Amniotic epithelial cell (primary cell): ENCODE data around the gene ALDH1A2.
"Not testable (repeated sequence)": the region's sequence is repeated elsewhere in the genome, so short reads cannot be mapped to it uniquely, and the experiment has no call there.

ENCODE experiments used
- DNase-seq: peaks from one replicate; pipeline ENCODE4 v3.0.0-alpha.2; 2010; ENCODE audit warnings: low read depth

Gene ALDH1A2

DNA sequence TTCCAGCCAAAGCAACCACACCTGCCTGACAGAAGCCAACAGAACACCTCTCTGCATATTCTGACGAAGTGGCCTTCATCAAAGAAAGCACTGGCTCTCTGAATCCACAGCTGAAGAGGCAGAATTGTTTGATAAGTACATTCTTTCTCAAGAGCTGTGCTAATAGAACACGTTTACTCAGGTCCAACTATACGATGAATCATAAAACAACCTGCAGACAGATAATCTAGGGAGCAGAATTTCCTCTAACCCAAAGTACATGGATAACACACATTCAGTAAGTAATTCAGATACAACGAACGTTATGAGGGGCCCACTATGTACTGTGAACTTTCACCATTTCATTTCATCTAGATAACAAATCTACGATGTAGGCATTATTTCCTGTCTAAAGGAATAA is 25.4 kb downstream of the ALDH1A2 start:
- peak; percentile 46 for DNase-seq

DNA sequence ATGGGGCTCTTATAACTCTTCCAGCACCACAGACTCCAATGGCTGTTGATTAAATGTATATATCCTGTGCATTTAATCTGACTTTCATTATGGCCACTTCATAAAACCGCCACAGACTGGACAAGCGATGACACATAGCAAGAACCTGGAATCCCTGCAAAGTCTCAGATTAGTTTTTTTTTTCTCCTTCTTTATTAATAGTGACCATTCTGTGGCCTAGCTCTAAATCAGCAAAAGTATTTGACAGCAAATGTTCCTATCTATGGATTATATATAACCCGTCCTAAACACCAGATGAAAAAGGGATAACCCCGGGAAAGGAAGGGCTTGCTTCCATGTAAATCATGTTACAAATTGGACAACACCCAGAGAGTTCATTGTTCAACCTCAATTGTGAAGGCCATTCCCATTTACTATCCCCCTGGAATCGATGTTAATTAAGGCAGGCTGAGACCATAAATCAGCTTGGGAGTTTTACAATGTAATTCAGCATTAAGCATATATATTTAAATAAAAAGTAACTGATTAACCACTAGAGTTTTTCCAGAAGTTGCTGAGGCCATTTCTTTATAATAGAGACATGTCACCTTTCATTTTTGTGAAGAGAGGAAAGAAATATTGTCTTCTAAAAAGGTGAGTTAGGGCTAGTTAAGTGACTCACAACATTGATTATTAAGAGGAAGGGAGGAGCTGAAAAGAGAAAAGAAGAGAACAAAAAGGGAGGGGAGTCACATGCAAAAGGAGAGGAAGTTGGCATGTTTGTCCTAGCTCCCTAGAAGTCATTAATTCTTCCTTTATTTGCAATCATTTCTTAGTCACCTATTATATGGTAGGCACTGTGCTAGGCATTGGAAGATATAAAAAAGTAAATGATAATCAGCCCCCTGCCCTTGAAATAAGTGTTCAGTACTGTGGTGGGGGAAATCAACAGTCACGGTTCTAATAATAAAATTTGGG is 26.2 kb downstream of the ALDH1A2 start:
- no peak for DNase-seq

DNA sequence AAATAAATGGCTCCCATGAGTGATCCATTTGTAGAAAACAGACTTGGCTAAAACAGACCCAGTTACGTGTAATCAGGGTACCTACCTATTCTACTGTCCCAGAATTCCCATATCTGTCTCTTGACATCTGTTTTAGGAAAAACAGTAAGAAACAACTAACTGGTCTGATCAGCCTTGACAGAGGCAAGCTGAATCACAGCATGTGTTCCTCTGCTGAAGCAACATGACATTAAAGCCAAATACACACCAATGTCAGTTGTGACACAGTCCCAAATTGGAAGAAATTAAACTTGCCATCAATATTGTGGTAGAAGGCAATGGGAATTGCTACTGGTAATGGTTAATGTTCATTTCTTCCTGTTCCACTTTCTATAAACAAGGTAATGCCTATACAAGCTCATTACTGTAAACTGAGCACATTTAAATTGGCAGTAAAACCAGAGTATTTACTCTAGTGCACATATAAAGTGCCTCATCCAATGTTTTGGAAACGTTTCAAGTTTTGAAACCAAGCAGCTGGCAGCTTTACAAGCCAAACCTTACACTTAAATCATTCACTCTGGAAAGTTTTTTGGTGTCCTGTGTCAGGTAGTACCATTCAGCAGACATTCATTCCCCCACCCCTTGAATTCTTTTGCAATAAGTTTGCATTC is 27.0 kb downstream of the ALDH1A2 start:
- DNase-seq, result peak; percentile 85

DNA sequence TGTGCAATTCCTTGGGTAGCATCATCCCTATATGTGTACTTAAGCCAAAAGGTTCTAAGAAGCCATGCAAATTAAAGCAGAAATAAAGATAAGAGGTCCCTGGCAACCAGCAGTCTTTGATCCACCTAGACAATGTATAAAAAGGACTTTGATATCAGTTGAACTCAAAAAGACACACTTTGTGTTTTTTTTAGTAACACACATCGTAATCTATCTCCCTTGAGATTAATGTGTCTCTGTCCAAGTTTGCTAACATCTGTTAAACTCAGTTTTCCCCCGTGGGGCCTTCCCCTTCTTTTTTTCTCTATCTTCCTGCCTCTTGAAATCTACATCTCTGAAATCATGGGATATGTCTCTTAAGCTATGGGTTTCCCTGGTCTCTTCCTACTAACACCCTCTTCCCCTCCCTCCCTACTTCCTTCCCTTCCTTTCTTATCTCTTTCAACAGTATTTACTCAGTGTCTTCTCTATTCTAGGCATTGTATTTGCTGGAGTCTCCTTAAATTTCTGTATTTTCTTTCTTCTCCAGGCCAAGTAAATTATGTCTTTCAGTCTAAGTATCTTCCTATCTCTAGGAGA is 27.7 kb downstream of the ALDH1A2 start:
- peak; percentile 27 for DNase-seq

DNA sequence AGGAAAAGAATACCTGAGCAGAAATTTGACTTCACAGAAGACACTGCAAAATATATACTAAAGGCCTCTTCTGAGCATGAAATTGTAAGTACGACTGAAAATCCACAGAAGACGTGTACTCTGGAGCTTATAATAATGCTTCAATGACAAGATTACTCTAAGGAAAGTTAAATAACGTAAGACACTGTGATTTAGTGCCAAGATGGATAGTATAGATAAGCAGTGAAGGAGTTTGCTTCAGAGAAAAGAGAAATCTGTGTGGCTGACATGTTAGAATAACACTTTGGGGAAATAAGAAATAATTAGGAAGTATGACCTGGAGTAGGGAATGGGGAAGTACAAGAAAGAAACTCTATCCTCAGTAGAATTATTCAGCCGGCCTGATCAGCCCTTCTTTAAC is 28.9 kb downstream of the ALDH1A2 start:
- no peak for DNase-seq

DNA sequence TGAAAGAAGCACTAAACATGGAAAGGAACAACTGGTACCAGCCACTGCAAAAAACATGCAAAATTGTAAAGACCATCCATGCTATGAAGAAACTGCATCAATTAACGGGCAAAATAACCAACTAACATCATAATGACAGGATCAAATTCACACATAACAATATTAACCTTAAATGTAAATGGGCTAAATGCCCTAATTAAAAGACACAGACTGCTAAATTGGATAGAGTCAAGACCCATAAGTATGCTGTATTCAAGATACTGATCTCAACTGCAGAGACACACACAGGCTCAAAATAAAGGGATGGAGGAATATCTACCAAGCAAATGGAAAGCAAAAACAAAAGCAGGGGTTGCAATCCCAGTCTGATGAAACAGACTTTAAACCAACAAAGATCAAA is 37.1 kb downstream of the ALDH1A2 start:
- not testable (repeated sequence) for DNase-seq

DNA sequence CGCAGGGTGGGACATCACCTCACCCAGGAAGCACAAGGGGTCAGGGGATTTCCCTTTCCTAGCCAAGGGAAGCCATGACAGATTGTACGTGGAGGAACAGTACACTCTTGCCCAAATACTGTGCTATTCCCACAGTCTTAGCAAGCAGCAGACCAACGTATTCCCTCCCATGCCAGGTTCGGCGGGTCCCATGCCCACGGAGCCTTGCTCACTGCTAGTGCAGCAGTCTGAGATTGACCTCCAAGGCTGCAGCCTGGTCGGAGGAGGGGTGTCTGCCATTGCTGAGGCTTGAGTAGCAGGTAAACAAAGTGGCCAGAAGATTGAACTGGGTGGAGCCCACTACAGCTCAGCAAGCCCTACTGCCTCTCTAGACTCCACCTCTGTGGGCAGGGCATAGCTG is 39.0 kb downstream of the ALDH1A2 start:
- no peak for DNase-seq

DNA sequence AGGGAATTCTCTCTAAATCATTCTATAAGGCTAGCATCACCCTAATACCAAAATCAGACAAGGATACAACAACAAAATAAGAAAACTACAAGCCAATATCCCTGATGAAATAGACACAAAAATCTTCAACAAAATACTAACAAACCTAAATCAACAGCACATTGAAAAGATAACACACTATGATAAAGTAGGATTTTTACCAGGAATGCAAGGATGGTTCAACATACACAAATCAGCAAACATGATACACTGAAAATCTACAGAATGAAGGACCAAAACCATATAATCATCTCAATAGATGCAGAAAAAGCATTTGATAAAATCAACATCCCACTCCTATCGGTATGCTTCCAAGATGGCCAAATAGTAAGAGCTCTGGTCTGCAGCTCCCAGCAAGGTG is 39.5 kb downstream of the ALDH1A2 start:
- no peak for DNase-seq

DNA sequence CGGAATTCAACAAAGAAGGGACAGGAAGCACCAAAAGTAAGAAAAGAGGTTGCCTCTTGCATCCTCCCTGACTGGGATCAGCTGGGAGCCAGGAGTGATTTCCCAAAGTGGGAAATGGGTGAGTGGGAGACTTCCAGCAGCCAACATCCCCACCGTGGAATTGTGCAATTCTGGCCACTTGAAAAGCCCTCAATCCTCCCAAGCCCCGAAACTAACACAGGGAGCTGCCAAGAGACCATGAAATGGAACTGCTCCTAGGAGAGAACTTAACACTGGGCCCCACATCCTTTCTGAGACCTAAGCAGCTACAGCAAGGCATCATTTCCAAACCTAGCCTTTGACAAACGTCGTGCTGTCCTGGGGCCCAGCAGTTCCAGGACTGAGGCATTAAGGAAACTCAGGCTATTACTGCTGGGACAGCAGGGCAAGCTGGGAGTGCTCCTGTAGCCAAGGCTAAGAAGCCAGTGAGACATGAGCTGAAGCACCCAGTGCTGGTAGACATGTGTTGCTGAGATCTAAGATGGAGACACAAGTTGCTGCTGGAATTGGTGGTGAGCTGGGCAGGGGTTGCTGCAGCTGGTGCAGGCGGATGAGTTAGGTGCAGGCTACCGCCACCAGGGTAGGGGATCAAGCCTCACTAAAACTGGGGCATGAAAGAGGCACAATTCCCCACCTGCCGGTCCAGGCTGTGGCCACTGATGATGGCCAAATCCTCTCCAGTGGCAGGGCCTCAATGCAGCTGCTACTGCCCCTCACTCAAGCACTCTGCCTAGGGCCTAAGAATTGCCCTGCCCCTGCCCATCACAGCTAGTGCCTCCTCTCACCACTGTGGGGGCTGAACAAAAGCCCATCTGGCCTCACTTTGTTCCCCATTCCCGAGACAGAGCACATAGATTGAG is 43.9 kb downstream of the ALDH1A2 start:
- no peak for DNase-seq

DNA sequence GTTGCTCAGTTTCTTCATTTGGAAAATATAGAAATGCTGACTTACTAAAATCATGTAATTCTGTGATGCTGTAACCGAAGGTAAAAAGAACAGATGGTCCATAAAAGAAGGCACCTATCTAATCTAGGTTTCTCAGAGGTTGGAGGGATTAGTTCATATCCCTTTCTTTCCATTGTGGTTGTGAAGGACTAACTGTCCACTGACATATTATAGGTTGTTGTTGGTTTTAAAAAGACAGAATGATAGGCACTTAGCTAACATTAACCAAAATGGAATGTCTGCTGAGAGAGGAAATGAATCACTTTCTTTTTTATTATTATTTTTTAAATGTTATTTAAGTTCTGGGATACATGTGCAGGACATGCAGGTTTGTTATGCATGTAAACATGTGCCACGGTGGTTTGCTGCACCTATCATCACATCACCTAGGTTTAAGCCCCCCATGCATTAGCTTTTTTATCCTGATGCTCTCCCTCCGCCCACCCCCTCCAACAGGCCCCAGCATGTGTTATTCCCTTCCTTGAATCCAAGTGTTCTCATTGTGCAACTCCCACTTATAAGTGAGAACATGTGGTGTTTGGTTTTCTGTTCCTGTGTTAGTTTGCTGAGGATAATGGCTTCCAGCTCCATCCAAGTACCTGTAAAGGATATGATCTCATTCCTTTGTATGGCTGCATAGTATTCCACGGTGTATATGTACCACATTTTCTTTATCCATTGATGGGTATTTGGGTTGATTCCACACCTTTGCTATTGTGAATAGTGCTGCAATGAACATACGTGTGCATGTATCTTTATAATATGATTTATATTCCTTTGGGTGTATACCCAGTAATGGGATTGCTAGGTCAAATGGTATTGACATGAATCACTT is 45.8 kb downstream of the ALDH1A2 start:
- peak; percentile 83 for DNase-seq

DNA sequence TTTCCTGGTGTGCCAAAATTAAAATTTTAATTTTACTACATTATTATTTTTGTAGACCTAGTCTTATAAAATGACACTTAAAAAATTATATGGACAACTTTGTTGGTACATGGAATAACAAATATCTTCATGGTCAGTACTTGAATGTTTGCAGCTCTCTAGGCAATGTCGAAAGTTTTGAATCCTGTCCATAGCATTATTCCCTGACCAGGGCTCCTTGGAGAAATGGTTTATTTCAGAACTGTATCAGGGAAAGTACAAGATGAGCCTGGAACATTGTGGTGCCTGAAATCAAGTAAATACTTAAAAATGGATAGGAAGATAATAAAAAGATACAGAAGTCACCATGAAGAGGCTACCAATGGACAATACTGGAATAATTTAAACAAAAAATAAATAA is 47.6 kb downstream of the ALDH1A2 start:
- DNase-seq, result no peak

DNA sequence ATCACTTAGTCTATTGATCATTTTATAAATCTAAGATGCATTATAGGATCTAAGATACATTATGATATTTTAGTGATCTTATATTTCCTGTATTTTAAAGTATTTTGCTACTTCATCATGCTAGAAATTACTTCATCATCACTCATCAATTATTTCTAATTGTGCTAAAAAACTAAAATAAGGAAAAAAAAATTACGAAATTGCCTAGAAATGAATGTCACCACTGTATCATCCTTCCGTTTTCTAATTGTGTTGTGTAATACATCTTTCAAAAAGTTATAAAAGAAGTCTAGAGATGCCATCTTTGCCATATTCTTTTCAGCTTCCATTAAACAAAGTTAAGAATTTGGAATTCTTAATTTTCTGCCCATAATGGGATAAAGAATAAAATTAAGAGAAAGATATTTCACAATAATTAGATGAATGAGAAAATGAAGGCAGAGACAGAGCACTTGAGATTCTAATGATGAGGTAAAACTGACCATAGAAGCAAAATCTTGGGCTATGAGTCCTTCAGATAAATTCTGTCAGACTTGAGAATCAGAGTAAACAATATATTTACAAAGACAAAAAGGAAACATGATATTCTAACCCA is 48.8 kb downstream of the ALDH1A2 start:
- DNase-seq, result no peak

DNA sequence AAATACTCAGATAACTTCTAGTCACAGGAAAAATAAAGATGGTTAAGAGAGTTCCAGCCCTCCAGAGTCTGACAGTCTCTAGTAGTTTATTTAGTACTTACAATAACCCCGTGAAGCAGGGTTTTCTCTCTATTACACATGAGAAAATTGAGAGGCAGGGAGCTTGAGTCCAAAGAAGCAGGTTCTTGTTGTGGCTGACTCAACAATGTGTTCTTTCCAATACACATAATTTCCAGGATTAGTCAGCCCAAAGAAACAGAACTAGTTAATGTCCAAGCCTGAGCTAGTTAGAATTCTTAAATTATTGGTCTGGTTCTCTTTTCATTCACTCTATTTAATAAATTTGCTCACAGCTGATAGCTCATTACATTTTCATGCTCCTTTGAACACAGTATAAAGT is 49.9 kb downstream of the ALDH1A2 start:
- peak; percentile 12 for DNase-seq

DNA sequence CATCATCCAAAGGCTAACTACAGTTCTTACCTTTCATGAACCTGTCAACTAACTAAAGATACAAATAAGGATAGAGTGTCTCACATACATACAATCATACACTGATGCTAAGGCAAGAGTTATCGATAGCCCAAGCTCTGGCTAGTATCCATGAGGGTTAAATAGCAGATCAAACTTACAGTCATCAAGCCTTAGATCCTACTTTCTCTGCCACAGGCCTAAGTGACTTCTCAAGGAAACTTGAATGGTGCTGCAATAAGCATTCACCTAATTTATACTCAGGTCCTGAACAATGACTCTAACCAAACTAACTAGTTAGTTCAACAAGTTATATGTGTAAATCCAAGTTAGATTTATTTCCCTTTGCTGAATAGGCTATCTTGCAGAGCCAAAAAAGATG is 51.0 kb downstream of the ALDH1A2 start:
- DNase-seq, result no peak

DNA sequence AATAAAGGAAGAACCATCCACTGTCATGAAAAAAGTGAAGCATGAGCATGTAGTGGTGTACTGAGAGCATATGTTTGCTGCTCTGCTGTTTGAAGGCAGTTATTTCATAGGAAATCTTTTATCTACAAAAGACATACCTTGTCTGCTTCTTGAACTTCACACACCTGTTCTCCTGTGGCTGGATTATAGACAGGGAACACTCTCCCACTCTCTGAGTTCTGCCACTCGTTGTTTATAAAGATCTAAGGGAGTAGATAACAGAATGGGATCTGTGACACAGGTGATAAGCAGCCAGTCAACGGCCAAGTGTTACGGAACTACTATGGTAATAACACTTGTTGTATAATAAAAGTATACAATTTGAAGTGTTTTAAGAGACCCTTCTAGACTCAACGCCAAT is 51.5 kb downstream of the ALDH1A2 start:
- DNase-seq, result no peak

DNA sequence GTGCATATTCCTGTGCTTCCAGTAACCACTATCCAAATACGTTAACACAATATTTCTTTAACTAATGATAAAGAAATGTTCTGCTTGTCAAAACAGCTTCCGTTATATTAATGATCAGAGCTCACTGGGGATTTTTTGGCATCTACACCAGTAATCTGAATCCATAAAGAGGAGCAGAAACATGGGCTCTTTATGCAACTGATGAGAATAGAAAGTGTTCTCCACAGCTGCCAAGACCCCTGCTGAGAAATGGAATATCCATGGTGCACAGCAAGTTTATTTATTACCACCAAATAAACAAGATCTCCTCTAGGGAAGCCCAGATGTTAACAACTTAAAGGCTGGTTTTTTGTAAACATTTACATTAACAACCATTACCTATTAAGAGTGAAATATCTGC is 54.5 kb downstream of the ALDH1A2 start:
- DNase-seq, result peak; percentile 19

DNA sequence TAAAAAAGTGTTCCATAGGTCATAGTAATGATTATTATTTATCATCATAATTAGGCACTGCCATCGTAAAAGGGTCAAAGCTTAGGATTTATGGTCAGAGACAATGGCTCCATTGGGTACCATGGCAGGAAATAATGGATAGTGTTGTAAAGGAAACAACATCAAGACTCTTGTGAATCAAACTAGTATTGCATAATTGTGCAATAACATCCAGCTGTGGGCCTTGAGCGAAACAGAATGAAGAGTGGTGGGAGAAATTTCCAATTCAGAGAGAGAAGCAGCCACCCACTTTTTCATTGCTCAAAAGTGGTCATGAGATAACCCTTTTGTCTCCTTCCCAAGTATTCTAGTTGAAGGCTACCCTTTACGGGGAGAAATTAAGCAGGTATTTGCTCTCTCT is 61.7 kb downstream of the ALDH1A2 start:
- no peak for DNase-seq

DNA sequence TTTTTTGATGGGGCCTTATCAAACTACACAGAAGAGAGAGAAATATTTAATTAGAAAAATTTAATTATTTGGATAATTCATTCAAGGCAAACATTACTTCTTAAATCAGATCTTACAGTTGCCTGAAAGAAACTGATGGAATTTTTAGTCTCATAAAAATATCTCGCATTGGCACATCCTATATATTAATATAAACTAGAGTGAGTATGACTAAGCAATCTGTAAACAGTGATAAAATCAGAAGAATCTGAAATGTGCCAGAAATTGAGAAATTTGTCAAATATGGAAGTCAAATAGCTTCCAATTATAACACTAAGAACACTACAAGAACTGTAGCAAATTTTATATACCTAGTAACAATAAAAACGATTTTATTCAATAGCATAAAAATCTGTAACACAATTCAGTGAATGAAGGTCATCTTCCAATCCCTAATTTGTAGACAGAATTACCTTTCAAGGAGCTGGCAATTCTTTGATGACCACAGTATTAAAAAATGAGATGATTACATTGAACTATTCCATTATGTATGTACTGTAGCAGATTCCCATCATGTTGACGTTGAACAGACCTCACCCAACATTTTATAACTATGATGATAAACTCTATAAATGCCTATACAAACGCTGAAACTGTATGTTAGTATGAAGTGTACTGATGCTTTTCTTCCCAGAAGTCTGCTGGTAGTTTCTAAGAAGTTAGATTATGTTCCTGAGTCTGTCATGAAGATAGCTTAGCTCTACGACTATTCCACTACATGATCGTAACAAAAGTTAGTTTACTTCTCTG is 63.0 kb downstream of the ALDH1A2 start:
- DNase-seq, result no peak

DNA sequence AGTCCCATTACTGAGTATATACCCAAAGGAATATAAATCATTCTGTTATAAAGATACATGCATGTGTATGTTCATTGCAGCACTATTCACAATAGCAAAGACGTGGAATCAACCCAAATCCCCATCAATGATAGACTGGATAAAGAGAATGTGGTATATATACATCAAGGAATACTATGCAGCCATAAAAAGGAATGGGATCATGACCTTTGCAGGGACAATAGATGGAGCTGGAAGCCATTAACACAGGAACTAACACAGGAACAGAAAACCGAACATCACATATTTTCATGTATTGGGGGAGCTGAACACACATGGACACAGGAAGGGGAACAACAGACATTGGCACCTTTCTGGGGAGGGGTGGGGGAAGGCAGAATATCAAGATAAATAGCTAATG is 65.8 kb downstream of the ALDH1A2 start:
- DNase-seq, result not testable (repeated sequence)

DNA sequence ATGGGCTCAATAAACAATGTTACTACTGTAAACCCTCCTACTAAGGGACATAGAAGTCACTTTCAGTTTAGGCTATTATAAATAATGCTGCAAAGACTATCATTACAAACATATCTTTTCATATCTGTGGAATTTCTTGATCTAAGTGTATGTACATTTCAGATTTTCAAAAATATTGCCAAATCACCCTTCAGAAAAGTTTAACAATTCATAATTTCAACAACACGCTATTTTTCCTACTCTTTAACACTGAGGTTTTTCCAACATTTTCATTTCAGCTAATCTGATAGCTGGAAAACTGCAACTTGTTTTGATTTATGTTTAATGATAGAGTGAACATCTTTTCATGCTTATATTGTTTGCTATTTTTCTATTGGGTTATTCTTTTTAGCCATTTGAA is 69.0 kb downstream of the ALDH1A2 start:
- DNase-seq, result no peak
